GM19043 (cell line): Measurements from ENCODE around the gene ADGB.

Source experiments
- ATAC-seq: cut with Tn5 transposase; IDR thresholded peaks from one replicate; pipeline ENCODE4 v1.9.1; 2021; ENCODE audit warnings: low read depth; ENCODE audit not compliant: unreplicated experiment

ADGB gene

DNA sequence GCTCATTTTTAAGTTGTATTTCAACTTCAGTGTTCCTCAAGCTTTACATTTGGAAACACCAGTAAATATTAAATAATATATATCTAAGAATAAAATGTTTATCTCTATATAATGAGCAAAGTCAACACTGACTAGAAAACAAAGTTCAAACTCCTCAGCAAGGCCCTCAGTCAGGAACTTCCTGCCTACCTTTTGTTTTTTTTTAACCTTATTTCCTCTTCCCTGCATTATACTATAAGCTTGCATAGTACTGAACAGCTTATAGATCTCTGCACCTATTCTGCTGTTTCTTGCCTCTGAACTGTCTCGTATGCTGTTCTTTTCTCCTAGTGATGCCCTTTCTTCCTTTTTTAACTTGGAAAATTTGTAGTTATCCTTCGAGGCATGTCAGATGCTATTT, 29.6 kb downstream of the ADGB start:
- no peak for ATAC-seq

DNA sequence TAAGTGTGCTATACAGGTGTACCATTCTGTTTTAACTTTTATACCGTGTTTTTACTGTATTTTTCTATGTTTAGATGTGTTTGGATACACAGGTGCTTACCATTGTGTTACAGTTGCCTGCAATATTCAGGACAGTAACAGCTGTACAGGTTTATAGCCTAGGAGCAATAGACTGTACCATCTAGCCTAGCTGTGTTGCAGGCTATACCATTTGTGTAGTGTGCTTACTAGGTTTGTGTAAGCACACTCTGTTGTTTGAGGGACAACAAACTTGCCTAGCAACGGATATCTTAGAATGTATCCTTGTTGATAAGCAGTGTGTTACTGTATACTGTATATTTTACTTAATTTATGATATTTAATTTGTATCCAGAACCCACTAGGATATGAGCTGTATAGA, 35.2 kb downstream of the ADGB start:
- ATAC-seq: no peak

DNA sequence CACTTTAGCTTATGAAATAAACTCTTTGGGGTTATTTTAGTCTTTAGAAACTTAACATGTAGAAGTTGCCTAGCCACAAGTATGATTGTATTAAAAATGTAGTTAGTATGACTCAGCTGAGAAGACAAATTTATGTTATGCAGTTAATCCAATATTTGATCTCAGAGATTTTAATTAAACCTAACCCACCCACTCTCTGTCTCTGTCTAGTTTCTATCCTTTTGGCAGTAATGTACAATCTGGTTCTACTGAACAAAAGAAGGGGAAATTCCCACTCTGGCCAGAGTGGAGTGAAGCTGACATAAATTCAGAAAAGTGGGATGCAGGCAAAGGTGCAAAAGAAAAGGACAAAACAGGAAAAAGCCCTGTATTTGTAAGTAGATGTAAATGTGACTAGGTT, 36.4 kb downstream of the ADGB start:
- ATAC-seq: no peak

DNA sequence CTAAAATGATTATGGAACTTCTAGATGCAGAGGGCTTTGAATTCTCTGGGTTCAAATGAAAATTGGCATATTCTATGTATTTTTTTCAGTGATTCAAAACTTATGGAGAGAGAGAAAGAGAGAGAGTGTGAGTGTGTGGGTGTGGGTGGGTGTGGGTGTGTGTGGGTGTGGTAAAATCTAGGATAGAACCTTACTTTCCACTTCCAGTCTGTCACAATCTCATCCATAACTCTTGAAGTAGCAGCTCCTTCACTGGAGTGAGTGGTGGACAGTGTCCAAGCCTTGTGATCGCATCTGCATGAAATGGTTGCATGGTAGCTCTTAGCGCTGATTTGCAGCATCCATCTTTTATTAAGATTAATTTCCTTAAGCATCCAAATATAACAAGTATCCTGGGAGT, 37.7 kb downstream of the ADGB start:
- ATAC-seq: no peak

DNA sequence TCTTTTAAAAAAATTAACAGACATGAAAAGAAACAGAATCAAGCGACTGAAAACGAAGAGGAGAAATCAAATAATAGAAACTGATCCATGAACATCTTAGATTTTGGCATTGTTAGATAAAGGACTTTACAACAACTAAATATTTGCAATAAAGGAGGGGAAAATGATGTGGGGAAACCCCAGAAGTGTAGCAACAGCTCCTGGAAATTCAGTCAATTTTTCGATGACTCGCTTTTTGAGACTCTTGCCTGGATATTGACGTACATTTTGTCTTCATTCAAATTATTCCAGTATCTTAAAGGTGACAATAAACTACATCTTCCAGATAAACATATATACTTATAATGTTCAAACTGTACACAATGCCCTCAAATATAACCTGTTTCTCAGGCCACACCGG, 44.1 kb downstream of the ADGB start:
- ATAC-seq: no peak

DNA sequence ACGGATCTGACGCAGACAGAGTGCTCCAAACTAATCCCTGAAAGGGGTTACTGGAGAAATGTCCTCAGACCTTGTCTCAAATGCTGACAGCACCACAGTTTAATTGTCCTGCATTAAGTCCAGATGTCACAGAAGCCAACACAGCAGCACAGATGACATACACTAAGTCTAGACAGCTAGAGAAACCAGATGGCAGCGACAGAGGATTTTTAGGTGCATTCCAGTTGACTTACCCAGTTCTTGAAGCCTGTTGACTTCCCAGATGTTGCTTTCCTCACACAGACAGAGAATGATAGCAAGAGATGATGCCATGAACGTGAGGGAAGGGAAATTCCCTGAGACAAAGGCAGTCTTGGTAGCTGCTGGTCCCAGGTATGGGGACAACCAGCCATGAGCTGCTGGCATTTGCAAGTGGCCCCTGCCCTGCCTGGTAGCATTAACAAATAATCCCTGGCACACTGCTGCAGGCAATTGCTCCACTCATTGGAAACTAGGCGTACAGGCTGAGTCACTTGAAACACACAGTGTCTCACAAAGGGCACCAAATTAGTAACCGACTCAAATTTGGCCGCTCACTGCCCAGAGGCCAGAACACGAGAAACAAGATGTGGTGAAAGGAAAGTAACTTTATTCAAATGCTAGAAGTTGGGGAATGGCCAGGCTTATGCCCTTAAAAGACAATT, 52.2 kb downstream of the ADGB start:
- ATAC-seq: no peak

DNA sequence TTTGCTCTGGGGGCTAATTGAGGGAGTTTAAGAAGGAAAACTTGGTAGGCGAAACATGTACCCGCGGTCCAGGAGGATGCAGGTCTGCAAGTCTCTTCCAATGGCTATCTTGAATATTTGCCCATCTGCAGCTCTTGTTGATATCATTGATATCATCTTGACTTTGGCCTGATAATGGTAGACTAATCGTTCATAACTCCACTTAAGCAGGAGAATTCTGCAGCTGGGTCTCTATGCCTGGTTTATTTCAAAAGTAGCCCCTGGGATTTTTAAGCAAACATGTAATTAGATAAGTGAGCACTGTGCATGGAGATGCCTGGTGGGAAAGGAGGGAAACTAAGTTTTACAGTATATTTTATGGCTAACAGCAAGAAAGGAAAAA, 52.7 kb downstream of the ADGB start:
- ATAC-seq: no peak

DNA sequence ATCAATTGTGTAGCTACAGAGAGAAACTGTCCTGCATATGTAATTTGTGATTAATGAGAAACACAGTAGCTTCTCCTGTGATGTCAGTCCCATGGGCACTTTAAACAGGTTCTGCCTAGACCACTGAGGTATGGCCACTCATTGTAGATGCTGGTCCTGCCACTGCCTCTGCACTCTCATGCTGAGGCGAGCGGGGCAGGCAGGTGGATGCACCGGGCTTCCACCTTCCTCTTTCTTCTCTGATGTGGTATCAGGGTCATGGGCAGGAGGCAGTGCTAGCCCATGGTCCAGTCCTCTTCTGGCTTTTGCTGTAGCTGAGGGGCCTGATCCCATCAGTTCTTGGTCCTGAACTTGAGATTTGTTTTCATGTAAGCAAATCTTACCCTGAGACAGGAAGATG, 58.7 kb downstream of the ADGB start:
- ATAC-seq: no peak

DNA sequence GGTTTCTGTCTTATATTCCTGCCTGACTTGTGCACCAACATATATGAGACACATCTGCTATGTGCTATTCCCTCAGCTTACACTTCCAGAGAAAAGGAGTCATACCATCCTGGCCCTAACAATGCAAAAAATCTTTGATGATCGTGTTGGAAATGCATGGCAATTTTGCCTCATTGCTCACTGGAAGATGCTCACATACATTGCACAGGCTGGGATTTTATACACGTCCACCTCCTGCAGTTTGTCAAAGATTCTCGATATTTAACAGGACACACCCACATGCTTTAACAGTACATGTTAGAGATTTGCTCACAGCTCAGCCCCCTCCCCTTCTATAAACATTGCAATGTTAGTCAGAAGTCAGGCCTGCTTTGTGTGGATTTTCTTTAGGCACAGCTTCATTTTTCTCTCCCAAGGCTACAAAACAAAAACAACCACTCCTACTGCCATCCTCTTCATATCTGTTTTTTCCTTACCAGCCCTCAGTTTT, 66.1 kb downstream of the ADGB start:
- no peak for ATAC-seq

DNA sequence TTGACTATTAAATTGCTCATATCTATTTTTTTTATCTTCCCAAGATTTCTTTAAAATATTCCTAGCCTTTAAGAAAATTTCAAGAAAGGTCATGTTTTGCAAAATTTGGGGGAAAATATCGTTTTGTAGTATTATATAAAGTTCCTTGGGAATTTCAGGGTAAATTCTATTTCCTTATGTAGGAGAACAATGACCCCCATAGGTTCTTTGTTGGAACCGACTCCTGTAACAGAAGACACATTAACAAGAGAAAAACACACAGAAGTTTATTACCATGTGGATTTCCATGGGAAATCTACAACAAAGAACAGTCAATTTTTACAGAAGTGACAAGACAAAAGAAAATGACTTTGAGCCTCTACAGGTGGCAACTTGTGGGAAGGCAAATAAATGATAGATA, 68.1 kb downstream of the ADGB start:
- ATAC-seq: no peak

DNA sequence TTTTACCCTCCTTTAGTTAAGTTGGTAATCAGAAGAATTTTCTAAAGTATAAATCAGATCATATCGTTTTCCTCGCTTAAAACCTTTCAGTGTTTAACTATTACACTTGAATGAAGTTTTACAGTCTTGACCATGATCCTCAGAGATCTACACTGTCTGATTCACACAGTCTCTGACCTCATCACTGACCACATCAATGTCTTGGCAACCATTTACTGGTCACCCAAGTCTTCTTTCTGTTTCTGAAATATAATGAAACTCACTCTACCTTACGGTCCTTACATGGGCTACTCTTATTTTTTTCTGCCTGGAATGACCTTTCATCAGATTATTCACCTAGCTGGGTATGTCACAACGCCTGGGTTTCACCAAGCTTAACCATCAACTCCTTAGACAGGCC, 71.4 kb downstream of the ADGB start:
- ATAC-seq: no peak

DNA sequence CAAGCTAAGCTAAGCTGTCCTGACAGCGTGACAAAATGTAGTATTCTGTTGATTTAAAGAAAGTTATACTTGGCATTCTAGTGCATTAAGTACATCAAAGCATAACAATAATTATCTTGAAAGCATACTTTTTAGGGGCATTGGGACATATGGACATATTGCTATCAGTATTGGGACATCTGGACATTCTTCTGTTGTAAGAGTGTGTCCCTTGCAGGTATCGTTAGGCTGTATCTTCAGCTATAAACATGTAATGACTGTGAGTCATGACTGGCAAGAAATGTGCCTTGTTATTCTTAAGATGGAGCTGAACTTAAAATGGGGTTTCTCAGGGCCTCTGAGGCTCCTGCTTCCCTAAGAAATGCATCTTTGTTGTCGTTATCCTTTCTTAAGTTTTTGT, 74.3 kb downstream of the ADGB start:
- ATAC-seq: no peak

DNA sequence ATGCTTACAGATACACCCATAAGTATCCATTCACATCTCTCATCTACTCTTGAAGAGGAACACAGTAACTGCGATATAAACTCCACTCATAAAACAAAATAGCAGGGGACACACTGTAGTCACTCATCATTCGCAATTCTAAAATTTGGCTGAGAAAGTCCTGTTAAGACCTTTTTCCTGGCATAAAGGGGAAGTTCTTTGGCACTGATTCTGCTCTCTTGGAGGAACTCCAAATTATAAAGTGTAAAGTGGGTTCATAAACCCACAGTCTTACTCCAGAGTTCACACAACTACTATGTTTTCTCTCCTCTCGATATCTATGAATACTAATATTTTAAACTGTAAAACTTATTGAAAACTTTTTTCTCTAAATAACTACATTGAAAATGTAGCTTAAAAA, 80.6 kb downstream of the ADGB start:
- no peak for ATAC-seq

DNA sequence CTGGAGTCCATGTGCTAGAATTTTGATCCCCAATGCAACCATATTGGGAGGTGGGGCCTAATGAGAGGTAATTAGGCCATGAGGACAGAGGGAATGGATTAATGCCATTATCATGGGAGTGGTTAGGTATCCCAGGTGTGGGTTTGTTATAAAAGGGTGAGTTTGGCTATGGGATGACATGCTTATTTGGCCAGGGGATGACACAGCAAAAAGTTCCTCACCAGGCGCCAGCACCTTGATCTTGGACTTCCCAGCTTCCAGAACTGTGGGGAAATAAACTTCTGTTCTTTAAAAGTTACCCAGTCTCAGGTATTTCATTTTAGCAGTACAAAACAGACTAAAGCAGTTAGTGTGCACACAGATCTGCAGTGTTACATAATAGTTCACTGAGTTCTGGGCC, 84.1 kb downstream of the ADGB start:
- no peak for ATAC-seq

DNA sequence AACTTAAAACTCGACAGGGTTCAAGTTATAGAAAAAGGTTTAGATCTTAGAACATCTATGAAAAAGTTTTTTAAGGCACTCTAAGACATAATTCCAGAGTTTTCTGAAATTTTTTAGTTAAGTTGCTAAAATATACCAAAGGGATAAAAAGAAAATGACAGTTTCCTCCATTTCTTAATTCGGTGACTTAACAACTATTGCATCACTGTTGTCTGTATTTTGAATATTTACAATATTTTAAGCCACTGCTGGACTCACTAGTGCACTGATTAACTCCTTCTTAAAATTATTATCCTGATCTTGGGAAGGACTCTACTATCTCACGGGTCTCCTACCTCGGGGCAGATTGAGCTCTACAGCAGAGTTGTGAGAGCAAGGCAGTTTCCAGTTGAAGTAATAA, 91.0 kb downstream of the ADGB start:
- no peak for ATAC-seq

DNA sequence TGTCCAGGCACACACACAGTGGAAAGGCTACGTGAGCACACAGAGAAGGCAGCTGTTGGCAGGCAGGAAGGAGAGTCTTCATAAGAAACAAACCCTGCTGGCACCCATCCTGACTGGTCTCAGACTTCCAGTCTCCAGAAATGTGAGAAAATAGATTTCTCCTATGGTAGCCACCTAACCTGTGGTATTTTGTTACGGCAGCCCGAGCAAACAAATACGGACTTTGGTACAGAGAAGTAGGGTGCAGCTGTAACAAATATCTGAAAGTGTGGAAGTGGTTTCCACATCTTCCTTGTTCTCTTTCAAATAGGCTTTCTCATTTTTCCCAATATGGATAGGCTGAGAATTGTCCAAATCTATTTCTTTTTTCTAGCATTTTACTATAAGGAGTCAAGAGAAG, 94.6 kb downstream of the ADGB start:
- ATAC-seq: no peak

DNA sequence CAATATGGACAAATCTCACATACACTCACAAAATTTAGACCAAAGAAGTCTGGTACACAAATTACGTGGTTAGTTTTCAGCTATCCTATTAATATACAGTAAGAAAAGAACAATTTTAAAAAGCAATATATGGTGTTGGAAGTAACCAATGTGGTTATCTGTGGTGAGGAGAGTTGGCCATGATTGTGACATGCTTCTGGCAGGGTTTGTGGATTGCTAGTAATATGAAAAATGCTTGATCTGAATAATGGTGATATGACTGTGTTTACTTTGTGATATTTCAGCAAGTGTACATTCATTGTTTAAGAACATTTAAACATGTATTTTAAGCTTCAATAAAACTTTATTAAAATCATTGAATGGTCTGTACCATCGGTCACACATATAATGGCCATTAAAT, 99.1 kb downstream of the ADGB start:
- ATAC-seq: no peak

DNA sequence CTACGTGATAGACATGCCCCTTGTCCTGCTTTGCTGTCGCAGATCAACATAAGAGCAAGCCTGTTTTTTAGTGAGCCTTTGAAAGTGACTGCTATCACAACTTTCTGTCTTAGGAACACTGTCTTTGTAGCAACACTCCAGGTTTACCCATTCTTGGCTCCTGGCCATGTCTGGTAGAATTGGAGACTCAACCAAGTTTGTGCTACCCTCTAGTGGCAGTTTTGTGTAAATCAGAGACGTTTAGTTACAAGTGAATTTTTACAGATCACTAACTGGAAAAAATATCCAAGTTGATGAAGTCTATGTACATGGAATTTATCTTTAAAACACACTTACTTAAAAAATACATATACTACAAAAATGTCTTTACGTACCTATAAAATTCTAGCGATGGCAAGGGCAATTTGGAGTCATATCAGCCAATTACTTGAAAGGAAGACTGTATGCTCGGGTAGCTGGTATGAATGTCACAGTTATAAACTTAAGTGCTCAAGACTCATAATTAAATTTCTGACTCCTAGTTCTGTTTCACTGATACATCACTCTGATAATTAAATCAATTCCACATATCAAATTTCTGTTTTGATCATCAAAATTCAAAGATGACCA, 101.4 kb downstream of the ADGB start:
- ATAC-seq: peak; percentile 71

DNA sequence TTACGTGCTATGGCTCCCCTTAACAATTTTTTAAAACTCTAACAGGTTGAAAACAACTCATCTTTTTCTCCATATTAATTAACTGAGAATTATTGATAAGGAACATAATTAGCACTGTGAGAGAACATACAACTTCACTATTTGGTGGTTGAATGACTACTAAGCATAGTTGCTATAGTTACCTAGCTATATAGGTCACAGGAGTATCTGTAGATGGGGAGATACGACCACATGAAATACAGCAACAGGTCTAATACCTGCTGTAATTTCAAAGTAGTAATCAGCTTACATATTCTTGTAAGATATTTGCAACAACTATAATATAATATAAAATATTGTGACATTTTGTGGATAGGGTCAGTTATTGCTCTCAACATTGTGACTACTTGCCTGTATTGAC, 102.9 kb downstream of the ADGB start:
- ATAC-seq: no peak

DNA sequence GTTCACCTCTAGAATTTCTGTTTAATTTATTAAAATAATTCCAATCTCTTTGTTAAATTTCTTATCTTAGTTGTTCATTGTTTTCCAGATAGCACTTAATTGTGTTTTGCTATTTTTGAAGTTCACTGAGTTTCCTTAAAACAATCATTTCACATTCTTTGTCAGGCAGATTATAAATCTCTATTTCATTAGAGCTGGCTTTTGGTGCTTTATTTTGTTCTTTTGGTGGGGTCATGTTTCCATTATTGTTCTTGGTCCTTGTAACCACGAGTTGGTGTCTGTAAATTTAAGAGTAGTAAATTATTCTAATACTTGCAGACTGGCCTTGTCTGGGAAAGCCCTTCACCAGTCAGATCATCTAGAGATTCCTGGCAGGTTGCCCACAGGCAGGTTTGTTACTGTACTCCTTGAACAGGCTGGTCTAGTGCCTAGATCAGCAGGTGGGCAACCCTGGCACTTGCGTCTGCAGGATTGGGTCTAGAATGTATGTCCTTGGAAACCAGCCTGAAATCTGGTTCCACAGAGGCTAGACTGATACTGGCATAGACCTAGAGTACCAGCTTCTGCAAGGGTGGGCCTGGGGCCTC, 110.4 kb downstream of the ADGB start:
- ATAC-seq: no peak

DNA sequence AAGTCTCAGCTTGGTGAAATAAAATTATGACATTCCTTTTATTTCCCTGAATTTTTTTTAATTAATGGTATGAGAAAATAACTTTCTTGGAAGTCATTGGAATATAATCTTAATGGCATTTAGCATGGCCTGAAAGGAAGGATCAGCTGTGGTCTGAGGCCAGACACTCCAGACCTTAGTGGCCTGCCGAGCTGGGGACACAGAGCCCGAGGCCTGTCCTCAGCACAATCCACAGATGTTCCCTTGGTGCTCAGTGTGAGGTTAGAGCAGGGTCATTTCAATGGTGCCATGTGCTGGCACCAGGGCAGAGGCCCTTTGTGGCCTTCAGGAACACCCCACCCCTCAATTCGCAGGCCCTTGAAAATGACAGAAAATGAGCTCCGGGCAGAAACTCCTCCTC, 120.6 kb downstream of the ADGB start:
- ATAC-seq: no peak

DNA sequence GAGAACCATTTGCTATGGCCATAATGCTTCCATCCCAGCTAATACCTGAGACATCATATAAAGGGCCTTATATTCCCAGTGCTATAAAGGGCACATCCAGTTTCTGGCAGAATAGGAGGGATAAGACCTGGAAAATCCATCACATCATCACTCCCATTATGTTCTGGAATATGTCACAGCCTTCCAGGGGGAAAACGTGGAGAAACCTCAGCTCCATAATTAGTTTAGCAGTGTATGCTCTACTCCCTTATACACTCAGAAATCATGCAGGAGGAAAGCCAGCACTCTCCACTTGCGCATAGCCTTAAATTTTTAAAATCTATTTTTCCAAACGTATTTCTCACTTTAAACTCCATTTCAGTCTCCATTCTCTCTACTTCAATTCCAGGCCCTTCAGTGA, 140.9 kb downstream of the ADGB start:
- no peak for ATAC-seq
